HG02885 (cell line): ENCODE results near the gene COL23A1.
A peak's percentile ranks its signal among the peaks of the same experiment; 100 is the strongest.

Experiments
- ATAC-seq: cut with Tn5 transposase; IDR thresholded peaks from one replicate; pipeline ENCODE4 v1.9.1; 2021; ENCODE audit warnings: mild to moderate bottlenecking; ENCODE audit not compliant: unreplicated experiment, poor library complexity

COL23A1 gene

GRCh38 chr5:178466342-178466741 is 123.9 kb downstream of the COL23A1 start:
- ATAC-seq: no peak

- no peak for ATAC-seq
Observed at GRCh38 chr5:178465861-178466288, 124.3 kb downstream of the COL23A1 start.

GRCh38 chr5:178465228-178465860 is 124.8 kb downstream of the COL23A1 start:
- ATAC-seq: no peak

GRCh38 chr5:178464431-178465048 is 125.7 kb downstream of the COL23A1 start:
- ATAC-seq: no peak

- ATAC-seq: no peak
Observed at GRCh38 chr5:178463321-178464155, 126.7 kb downstream of the COL23A1 start.

GRCh38 chr5:178462816-178463215 is 127.4 kb downstream of the COL23A1 start:
- no peak for ATAC-seq

- ATAC-seq: no peak
Observed at GRCh38 chr5:178462076-178462475, 128.1 kb downstream of the COL23A1 start.

GRCh38 chr5:178461004-178461730 is 129.0 kb downstream of the COL23A1 start:
- ATAC-seq: peak; percentile 66

GRCh38 chr5:178460598-178460997 is 129.6 kb downstream of the COL23A1 start:
- no peak for ATAC-seq

- no peak for ATAC-seq
Observed at GRCh38 chr5:178460174-178460573, 130.0 kb downstream of the COL23A1 start.

- ATAC-seq: no peak
Observed at GRCh38 chr5:178458140-178458539, 132.1 kb downstream of the COL23A1 start.

GRCh38 chr5:178457471-178457870 is 132.7 kb downstream of the COL23A1 start:
- no peak for ATAC-seq

- no peak for ATAC-seq
Observed at GRCh38 chr5:178455480-178455835, 134.7 kb downstream of the COL23A1 start.

GRCh38 chr5:178454821-178455479 is 135.2 kb downstream of the COL23A1 start:
- ATAC-seq: no peak

- ATAC-seq: no peak
Observed at GRCh38 chr5:178454303-178454702, 135.9 kb downstream of the COL23A1 start.

GRCh38 chr5:178453224-178453623 is 137.0 kb downstream of the COL23A1 start:
- ATAC-seq: no peak

- no peak for ATAC-seq
Observed at GRCh38 chr5:178450121-178451028, 139.8 kb downstream of the COL23A1 start.

- no peak for ATAC-seq
Observed at GRCh38 chr5:178449163-178450070, 140.8 kb downstream of the COL23A1 start.
